ENCODE data around the gene ABHD6. TPM values are rescaled to one million over a fixed set of nuclear protein-coding genes. Genes with fewer than 3 reads are reported as not detected.
A peak's percentile ranks its signal among the peaks of the same experiment; 100 is the strongest.
"Not testable (repeated sequence)": the region's sequence is repeated elsewhere in the genome, so short reads cannot be mapped to it uniquely, and the experiment has no call there.

ABHD6 gene
- total RNA-seq, 1 experiment from 2014 or later, result 6.5 TPM

GRCh38 chr3:58271901-58272501 lies 34.4 kb downstream of the ABHD6 start:
- intact Hi-C loops (cut with micrococcal nuclease; ENCODE audit: unreplicated experiment), result no loop called here
- CTCF ChIA-PET, result interaction anchor here (0.6 kb wide), 1 partner anchor 131 kb away, joined by 3 read pairs; no protein-coding TSS in a partner anchor

GRCh38 chr3:58272891-58273290 lies 35.3 kb downstream of the ABHD6 start:
- peaks cover 14% of the 10 kb centered on the region for H3K4me1 ChIP-seq (replicated peaks; ENCODE audit: insufficient read depth)
- intact Hi-C loops (cut with micrococcal nuclease; ENCODE audit: unreplicated experiment), result no loop called here
- CTCF ChIA-PET, result no interaction called here
- H3K4me2 ChIP-seq, result no peak overlapping the region
- no peaks in the 10 kb centered on the region for H3K9me3 ChIP-seq (ENCODE audit: insufficient read depth, low read depth)
- no peak overlapping the region for H3K4me3 ChIP-seq
- no peaks in the 10 kb centered on the region for H3K79me2 ChIP-seq (ENCODE audit: low read depth)
- H3F3A ChIP-seq (ENCODE audit: insufficient read depth, low read depth), result peaks cover 13% of the 10 kb centered on the region
- H3K36me3 ChIP-seq (ENCODE audit: low read depth), result peaks cover 10% of the 10 kb centered on the region; the same call in 1 of the 2 replicates
- BruUV-seq (replicated peaks), result no TSS peak
- no peaks in the 10 kb centered on the region for H4K20me1 ChIP-seq (ENCODE audit: insufficient read depth)
- no peaks in the 10 kb centered on the region for H3K9me2 ChIP-seq (ENCODE audit: insufficient read depth)
- POLR2A ChIA-PET (ENCODE audit: unreplicated experiment), result no interaction called here
- H3K27ac ChIP-seq, result peak overlapping the region; percentile 81
- no peak for TF ChIP-seq EZH2 (IDR thresholded peaks at IDR 0.05; ENCODE audit: low read depth)
- TF ChIP-seq CTCF (conservative IDR thresholded peaks at IDR 0.05), result no peak
- no peak for DNase-seq
- no peaks in the 10 kb centered on the region for H3K27me3 ChIP-seq (ENCODE audit: insufficient read depth, low read depth)
- H2AFZ ChIP-seq, result no peak overlapping the region

More at GRCh38 chr3:58271901-58272501, 34.4 kb downstream of the ABHD6 start:
- Histone ChIP-seq H3K27me3 (ENCODE audit: insufficient read depth, low read depth) (no peaks in the 10 kb centered on the region), H3K4me2 (peak overlapping the region; percentile 43), H4K20me1 (ENCODE audit: insufficient read depth) (no peaks in the 10 kb centered on the region), H3K79me2 (ENCODE audit: low read depth) (no peaks in the 10 kb centered on the region), H3K36me3 (ENCODE audit: low read depth) (peaks cover 10% of the 10 kb centered on the region; the same call in 1 of the 2 replicates), H3K9me3 (ENCODE audit: insufficient read depth, low read depth) (no peaks in the 10 kb centered on the region), H3K4me3 (no peak overlapping the region), H3K4me1 (replicated peaks; ENCODE audit: insufficient read depth) (peaks cover 14% of the 10 kb centered on the region), H3K9me2 (ENCODE audit: insufficient read depth) (no peaks in the 10 kb centered on the region), H3K27ac (peak overlapping the region; percentile 81), H2AFZ (no peak overlapping the region), H3F3A (ENCODE audit: insufficient read depth, low read depth) (peaks cover 13% of the 10 kb centered on the region)
- no TSS peak for BruUV-seq (replicated peaks)
- POLR2A ChIA-PET (ENCODE audit: unreplicated experiment), result no interaction called here
- TF ChIP-seq CTCF (conservative IDR thresholded peaks at IDR 0.05), result no peak
- no peak for TF ChIP-seq EZH2 (IDR thresholded peaks at IDR 0.05; ENCODE audit: low read depth)
- DNase-seq, result peak; percentile 12 to 68

GRCh38 chr3:58273362-58273761 lies 35.8 kb downstream of the ABHD6 start:
- Histone ChIP-seq H3K4me1 (replicated peaks; ENCODE audit: insufficient read depth) (peaks cover 14% of the 10 kb centered on the region), H3F3A (ENCODE audit: insufficient read depth, low read depth) (peaks cover 13% of the 10 kb centered on the region), H3K36me3 (ENCODE audit: low read depth) (peaks cover 10% of the 10 kb centered on the region; the same call in 1 of the 2 replicates)
- H3K9me2 ChIP-seq (ENCODE audit: insufficient read depth); H3K4me3 ChIP-seq; DNase-seq; H2AFZ ChIP-seq; intact Hi-C loops (cut with micrococcal nuclease; ENCODE audit: unreplicated experiment); H3K79me2 ChIP-seq (ENCODE audit: low read depth); H4K20me1 ChIP-seq (ENCODE audit: insufficient read depth); H3K9me3 ChIP-seq (ENCODE audit: insufficient read depth, low read depth); H3K4me2 ChIP-seq; H3K27me3 ChIP-seq (ENCODE audit: insufficient read depth, low read depth); POLR2A ChIA-PET (ENCODE audit: unreplicated experiment); BruUV-seq (replicated peaks); CTCF ChIA-PET; H3K27ac ChIP-seq: not testable (repeated sequence)
